ENCODE measurements around the gene NOSTRIN. TPM values are rescaled to one million over a fixed set of nuclear protein-coding genes. Genes with fewer than 3 reads are reported as not detected.

Gene NOSTRIN
- total RNA-seq, 1 experiment from 2014 or later: not detected

DNA sequence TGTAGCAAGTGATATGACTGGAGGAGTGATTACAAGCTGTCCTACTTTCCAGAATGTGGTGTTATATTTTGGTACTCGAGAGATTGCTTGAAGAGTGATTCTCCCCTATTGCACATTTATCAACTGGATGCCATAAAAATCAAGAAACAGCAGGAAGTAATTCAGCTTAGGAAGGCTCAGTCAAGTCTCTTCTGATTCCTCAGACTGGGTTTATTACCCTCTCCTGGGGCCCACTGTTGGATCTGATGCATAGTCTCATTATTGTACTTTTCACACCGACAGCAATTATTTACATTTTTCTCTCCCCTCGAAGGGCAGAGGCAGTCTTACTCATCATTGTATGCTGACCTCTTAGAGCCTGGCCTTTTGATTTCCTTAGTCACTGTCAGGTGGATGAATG lies 9.3 kb downstream of the NOSTRIN start:
- TF ChIP-seq, protein P1, sequence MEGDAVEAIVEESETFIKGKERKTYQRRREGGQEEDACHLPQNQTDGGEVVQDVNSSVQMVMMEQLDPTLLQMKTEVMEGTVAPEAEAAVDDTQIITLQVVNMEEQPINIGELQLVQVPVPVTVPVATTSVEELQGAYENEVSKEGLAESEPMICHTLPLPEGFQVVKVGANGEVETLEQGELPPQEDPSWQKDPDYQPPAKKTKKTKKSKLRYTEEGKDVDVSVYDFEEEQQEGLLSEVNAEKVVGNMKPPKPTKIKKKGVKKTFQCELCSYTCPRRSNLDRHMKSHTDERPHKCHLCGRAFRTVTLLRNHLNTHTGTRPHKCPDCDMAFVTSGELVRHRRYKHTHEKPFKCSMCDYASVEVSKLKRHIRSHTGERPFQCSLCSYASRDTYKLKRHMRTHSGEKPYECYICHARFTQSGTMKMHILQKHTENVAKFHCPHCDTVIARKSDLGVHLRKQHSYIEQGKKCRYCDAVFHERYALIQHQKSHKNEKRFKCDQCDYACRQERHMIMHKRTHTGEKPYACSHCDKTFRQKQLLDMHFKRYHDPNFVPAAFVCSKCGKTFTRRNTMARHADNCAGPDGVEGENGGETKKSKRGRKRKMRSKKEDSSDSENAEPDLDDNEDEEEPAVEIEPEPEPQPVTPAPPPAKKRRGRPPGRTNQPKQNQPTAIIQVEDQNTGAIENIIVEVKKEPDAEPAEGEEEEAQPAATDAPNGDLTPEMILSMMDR (conservative IDR thresholded peaks at IDR 0.05): no peak
- no peak overlapping the region for H2BK12ac ChIP-seq (ENCODE audit: insufficient read length, low read depth, low read length)
- no CpG with 5 or more reads among the region's 3 CpGs for WGBS (ENCODE audit: extremely low coverage, insufficient read length, low lambda C conversion rate)
- Mint-ChIP-seq H3K36me3 (ENCODE audit: insufficient read depth in 1 of 3, low read depth in 3 of 3) (no peaks in the 10 kb centered on the region), H3K9me3 (no peaks in the 10 kb centered on the region), H3K27ac (no peak overlapping the region), H3K4me3 (no peak overlapping the region), H3K27me3 (ENCODE audit: low read depth) (no peaks in the 10 kb centered on the region; the same call in 1 of the 2 replicates), H3K4me1 (peaks cover 4 to 14% of the 10 kb centered on the region in 2 experiments; a peak in 2 of 4 replicates)
- no peaks in the 10 kb centered on the region for H3K79me1 ChIP-seq (ENCODE audit: insufficient read depth, low read depth, low read length, poor library complexity, severe bottlenecking)
- H3K27me3 ChIP-seq (ENCODE audit: insufficient read depth, low read length): no peaks in the 10 kb centered on the region
- H3K23me2 ChIP-seq (ENCODE audit: insufficient read length, low read depth, low read length, poor library complexity, severe bottlenecking): no peaks in the 10 kb centered on the region
- H3K4me1 ChIP-seq (ENCODE audit: insufficient read depth, low read length): peaks cover 1% of the 10 kb centered on the region; the same call in 1 of the 2 replicates
- no peak overlapping the region for H3K14ac ChIP-seq (ENCODE audit: insufficient read depth, low read length)
- H3T11ph ChIP-seq (ENCODE audit: low read length): no peak overlapping the region
- no peak overlapping the region for H4K8ac ChIP-seq (replicated peaks; ENCODE audit: insufficient read length, low read depth, low read length)
- H2BK15ac ChIP-seq (ENCODE audit: low read depth, low read length): no peak overlapping the region
- H2AK5ac ChIP-seq (ENCODE audit: insufficient read length, low read length): no peak overlapping the region
- H3K23ac ChIP-seq (ENCODE audit: insufficient read length, low read depth, low read length): no peak overlapping the region
- no peak overlapping the region for H3K27ac ChIP-seq (ENCODE audit: insufficient read length, low read depth, low read length)
- H3K4ac ChIP-seq (ENCODE audit: low read depth, low read length): no peak overlapping the region
- H4K20me1 ChIP-seq (ENCODE audit: control insufficient read depth, insufficient read depth, insufficient read length): no peaks in the 10 kb centered on the region
- H2BK5ac ChIP-seq (ENCODE audit: insufficient read length, low read length): no peak overlapping the region
- no peak overlapping the region for H3K4me2 ChIP-seq (ENCODE audit: insufficient read depth, insufficient read length, low read length)
- H2BK120ac ChIP-seq (ENCODE audit: low read depth, low read length, poor library complexity, severe bottlenecking): no peak overlapping the region
- no peak overlapping the region for H3K18ac ChIP-seq (ENCODE audit: insufficient read length, low read depth, low read length)
- no peaks in the 10 kb centered on the region for H3K79me2 ChIP-seq (ENCODE audit: insufficient read depth, low read length)
- H2AFZ ChIP-seq (ENCODE audit: low read length): no peak overlapping the region
- H3K9ac ChIP-seq (ENCODE audit: extremely low read depth, insufficient read length, low read length): no peak overlapping the region
- no peak overlapping the region for H3K56ac ChIP-seq (ENCODE audit: insufficient read length, low read depth, low read length)
- no peaks in the 10 kb centered on the region for H3K9me3 ChIP-seq (ENCODE audit: control insufficient read depth, low read depth, low read length)
- H2BK20ac ChIP-seq (ENCODE audit: low read depth, low read length, poor library complexity, severe bottlenecking): no peak overlapping the region
- DNase-seq: no peak
- no peak overlapping the region for H4K91ac ChIP-seq (ENCODE audit: insufficient read length, low read depth, low read length)
- no peak overlapping the region for H4K5ac ChIP-seq (ENCODE audit: insufficient read length, low read depth, low read length)

Measured in H9 (cell line).